Right lobe of liver (tissue), 4 donors: ENCODE measurements around the gene TCF25.

ENCODE experiments used
- POLR2A ChIP-seq: fragments of 450-650 bp; IDR thresholded peaks from one replicate; pipeline ENCODE4 v1.6.1; 2017; ENCODE audit warnings: antibody characterized with exemption, mild to moderate bottlenecking
- TF ChIP-seq, protein P1 (sequence below), 4 donors: fragments of 200-600 bp in 3 of 4; fragments of 450-650 bp in 1 of 4; IDR thresholded peaks; one replicate each; pipeline versions ENCODE4 v1.5.1 to v1.8.0; 2016 to 2022; ENCODE audit warnings: antibody characterized with exemption in 4 of 4, mild to moderate bottlenecking in 2 of 4
- donor health status: DM: no; HTN: no; CAD: no.
- donor health status: DM: no; HTN: no; CAD: no.
- donor health status: DM: no; HTN: yes; CAD: no.

DNA sequence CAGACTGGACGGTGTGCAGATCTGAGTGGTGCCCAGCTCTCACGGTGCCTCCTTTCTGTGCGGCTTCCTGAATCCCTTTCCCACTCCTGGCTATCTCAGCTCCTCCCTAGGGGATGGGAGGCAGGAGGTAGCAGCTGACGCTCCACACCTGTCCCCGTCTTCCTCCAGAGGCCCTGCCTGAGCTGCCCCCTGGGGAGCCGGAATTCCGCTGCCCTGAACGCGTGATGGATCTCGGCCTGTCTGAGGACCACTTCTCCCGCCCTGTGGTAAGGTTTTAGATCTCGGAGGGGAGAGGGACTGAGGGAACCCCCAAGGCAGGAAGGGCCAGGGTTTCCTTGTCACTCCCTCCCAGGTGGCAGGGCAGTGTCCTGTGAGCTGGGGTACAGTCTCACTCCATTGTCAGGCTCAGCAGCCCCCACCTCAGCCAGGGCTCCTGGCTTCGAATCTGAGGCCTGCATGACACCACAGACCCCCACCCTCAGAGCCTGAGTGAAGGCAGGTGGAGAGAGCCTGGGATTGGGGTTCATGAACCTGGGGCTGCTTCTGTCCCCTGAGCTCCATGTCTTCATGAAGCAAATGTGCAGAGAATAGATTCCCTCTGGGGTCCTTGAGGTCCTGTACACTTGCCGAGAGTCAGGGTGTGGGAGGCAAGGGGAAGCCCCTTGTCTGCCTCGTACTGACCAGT is 81.8 kb downstream of the TCF25 start:
- TF ChIP-seq, protein P1, sequence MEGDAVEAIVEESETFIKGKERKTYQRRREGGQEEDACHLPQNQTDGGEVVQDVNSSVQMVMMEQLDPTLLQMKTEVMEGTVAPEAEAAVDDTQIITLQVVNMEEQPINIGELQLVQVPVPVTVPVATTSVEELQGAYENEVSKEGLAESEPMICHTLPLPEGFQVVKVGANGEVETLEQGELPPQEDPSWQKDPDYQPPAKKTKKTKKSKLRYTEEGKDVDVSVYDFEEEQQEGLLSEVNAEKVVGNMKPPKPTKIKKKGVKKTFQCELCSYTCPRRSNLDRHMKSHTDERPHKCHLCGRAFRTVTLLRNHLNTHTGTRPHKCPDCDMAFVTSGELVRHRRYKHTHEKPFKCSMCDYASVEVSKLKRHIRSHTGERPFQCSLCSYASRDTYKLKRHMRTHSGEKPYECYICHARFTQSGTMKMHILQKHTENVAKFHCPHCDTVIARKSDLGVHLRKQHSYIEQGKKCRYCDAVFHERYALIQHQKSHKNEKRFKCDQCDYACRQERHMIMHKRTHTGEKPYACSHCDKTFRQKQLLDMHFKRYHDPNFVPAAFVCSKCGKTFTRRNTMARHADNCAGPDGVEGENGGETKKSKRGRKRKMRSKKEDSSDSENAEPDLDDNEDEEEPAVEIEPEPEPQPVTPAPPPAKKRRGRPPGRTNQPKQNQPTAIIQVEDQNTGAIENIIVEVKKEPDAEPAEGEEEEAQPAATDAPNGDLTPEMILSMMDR (IDR thresholded peaks at IDR 0.05) = no peak
- no peak for TF ChIP-seq POLR2A
